ENCODE measurements around the gene PTTG2.

Gene PTTG2

DNA sequence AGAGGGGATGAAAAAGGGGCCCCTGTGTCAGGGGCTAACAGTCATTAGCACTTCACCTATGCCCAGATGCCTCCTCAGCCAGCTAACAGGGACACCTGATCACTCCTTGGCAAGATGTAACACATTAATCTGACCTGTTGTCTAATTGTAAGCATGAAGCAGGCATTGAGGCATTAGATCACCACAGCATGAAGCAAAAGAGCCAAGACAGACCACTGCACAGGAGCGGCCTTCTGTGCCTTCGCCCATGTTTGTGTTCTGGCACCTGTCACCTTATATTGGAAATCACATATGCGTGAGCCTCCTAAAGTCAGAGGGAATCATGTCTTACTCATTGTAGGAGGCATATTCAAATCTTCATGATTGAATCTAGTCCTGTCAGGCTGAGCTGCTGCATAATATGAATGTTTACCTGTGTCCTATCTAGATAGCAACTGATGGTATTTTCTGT, 48.4 kb downstream of the PTTG2 start:
- DNase-seq, result no peak

DNA sequence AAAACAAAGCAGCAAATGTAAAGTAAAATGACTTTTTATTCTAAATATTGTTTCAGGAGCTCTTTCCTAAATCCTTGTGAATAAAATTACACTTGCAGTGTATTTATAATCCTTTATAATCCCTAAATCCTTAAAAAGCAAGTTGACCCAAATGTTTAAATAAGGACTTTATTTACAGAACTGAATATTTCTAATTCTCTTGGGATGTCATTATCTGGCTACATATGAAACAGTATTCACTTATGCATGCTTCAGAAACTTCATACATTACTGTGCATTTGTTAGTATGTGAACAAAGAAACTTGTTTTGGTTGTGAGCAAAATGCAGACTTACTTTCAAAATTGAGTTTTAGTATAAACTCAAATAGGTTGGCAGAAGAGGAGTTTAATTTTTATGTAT, 49.2 kb downstream of the PTTG2 start:
- DNase-seq, result no peak

DNA sequence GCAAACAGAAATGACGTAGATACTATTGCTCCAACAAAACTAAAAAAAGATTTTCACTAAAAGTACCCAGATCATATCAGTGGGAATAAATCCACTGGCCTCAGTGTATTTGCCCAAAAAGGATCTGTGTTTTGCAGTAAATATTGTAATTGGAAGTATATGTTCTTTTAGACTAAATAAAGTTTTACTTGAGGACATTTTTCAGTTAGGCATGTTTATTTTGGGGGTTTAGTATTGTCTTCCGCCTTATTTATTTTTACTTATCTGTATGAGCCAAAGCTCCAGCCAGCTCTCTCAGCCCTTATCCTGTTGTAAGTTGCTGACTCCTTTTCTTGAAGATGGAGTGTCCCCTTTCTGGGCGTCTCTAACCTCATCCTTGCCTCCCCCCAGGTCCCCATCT, 49.8 kb downstream of the PTTG2 start:
- no peak for DNase-seq

Measured in anterior cingulate cortex (tissue), 58 donors.